Measurements from ENCODE around the gene CTDSP2.

CTDSP2 gene

GRCh38 chr12:57813111-57813970 lies 33.2 kb downstream of the CTDSP2 start:
- H2BK5ac ChIP-seq (ENCODE audit: low read length), result no peak overlapping the region
- no peak overlapping the region for H2BK15ac ChIP-seq (replicated peaks; ENCODE audit: low read depth)
- no peak overlapping the region for H4K5ac ChIP-seq (ENCODE audit: low read length)
- DNase-seq, result no peak
- no peak overlapping the region for H3K56ac ChIP-seq (ENCODE audit: low read length)
- WGBS (ENCODE audit: extremely low coverage, insufficient coverage, low lambda C conversion rate), result no CpG with 5 or more reads among the region's 14 CpGs
- no peak overlapping the region for H3K27ac ChIP-seq (ENCODE audit: low read depth, low read length)
- H3K4me2 ChIP-seq (ENCODE audit: low read length), result no peak overlapping the region
- H3K4ac ChIP-seq (ENCODE audit: low read depth, low read length), result no peak overlapping the region
- H3K79me2 ChIP-seq (ENCODE audit: control insufficient read depth, insufficient read depth, low read length), result no peaks in the 10 kb centered on the region
- no peak overlapping the region for H4K8ac ChIP-seq (ENCODE audit: low read depth, low read length)
- H3K9ac ChIP-seq (ENCODE audit: low read length), result no peak overlapping the region
- no peaks in the 10 kb centered on the region for H3K4me1 ChIP-seq (ENCODE audit: control insufficient read depth, low read depth, low read length)
- H3K23ac ChIP-seq (ENCODE audit: low read length), result no peak overlapping the region
- no peak overlapping the region for H2BK120ac ChIP-seq (ENCODE audit: low read depth, low read length)
- no peak overlapping the region for H3K18ac ChIP-seq (ENCODE audit: low read length)
- no peak overlapping the region for H2AK5ac ChIP-seq (ENCODE audit: low read length)
- no peaks in the 10 kb centered on the region for H3K27me3 ChIP-seq (ENCODE audit: insufficient read depth, low read length, poor library complexity)
- H3K36me3 ChIP-seq (ENCODE audit: control insufficient read depth, insufficient read depth, low read length), result no peaks in the 10 kb centered on the region
- no peaks in the 10 kb centered on the region for H3K79me1 ChIP-seq (ENCODE audit: low read length)
- H3K4me3 ChIP-seq (ENCODE audit: low read length), result no peak overlapping the region

- Histone ChIP-seq H2BK120ac (ENCODE audit: low read depth, low read length) (no peak overlapping the region), H3K4ac (ENCODE audit: low read depth, low read length) (no peak overlapping the region), H3K36me3 (ENCODE audit: control insufficient read depth, insufficient read depth, low read length) (no peaks in the 10 kb centered on the region), H3K4me3 (ENCODE audit: low read length) (no peak overlapping the region), H3K9ac (ENCODE audit: low read length) (no peak overlapping the region), H2BK5ac (ENCODE audit: low read length) (no peak overlapping the region), H3K23ac (ENCODE audit: low read length) (no peak overlapping the region), H4K5ac (ENCODE audit: low read length) (no peak overlapping the region), H3K27ac (ENCODE audit: low read depth, low read length) (no peak overlapping the region), H3K79me2 (ENCODE audit: control insufficient read depth, insufficient read depth, low read length) (no peaks in the 10 kb centered on the region), H4K8ac (ENCODE audit: low read depth, low read length) (no peak overlapping the region), H3K56ac (ENCODE audit: low read length) (no peak overlapping the region), H3K4me1 (ENCODE audit: control insufficient read depth, low read depth, low read length) (no peaks in the 10 kb centered on the region), H3K4me2 (ENCODE audit: low read length) (no peak overlapping the region), H3K18ac (ENCODE audit: low read length) (no peak overlapping the region), H3K27me3 (ENCODE audit: insufficient read depth, low read length, poor library complexity) (no peaks in the 10 kb centered on the region), H3K79me1 (ENCODE audit: low read length) (no peaks in the 10 kb centered on the region), H2BK15ac (replicated peaks; ENCODE audit: low read depth) (no peak overlapping the region), H2AK5ac (ENCODE audit: low read length) (no peak overlapping the region)
- WGBS (ENCODE audit: extremely low coverage, insufficient coverage, low lambda C conversion rate), result no CpG with 5 or more reads among the region's 10 CpGs
- no peak for DNase-seq
These were observed 35.3 kb downstream of the CTDSP2 start for GRCh38 chr12:57811028-57811755.

GRCh38 chr12:57810450-57810849 lies 36.1 kb downstream of the CTDSP2 start:
- no peak overlapping the region for H3K4me2 ChIP-seq (ENCODE audit: low read length)
- H3K23ac ChIP-seq (ENCODE audit: low read length), result no peak overlapping the region
- DNase-seq, result no peak
- H3K79me2 ChIP-seq (ENCODE audit: control insufficient read depth, insufficient read depth, low read length), result no peaks in the 10 kb centered on the region
- no peaks in the 10 kb centered on the region for H3K79me1 ChIP-seq (ENCODE audit: low read length)
- no peak overlapping the region for H3K18ac ChIP-seq (ENCODE audit: low read length)
- no peak overlapping the region for H4K8ac ChIP-seq (ENCODE audit: low read depth, low read length)
- H3K4ac ChIP-seq (ENCODE audit: low read depth, low read length), result no peak overlapping the region
- H2AK5ac ChIP-seq (ENCODE audit: low read length), result no peak overlapping the region
- H3K27me3 ChIP-seq (ENCODE audit: insufficient read depth, low read length, poor library complexity), result no peaks in the 10 kb centered on the region
- H3K4me1 ChIP-seq (ENCODE audit: control insufficient read depth, low read depth, low read length), result no peaks in the 10 kb centered on the region
- WGBS (ENCODE audit: extremely low coverage, insufficient coverage, low lambda C conversion rate), result no CpG with 5 or more reads among the region's 5 CpGs
- H2BK120ac ChIP-seq (ENCODE audit: low read depth, low read length), result no peak overlapping the region
- no peaks in the 10 kb centered on the region for H3K36me3 ChIP-seq (ENCODE audit: control insufficient read depth, insufficient read depth, low read length)
- no peak overlapping the region for H2BK5ac ChIP-seq (ENCODE audit: low read length)
- no peak overlapping the region for H3K56ac ChIP-seq (ENCODE audit: low read length)
- no peak overlapping the region for H4K5ac ChIP-seq (ENCODE audit: low read length)
- H2BK15ac ChIP-seq (replicated peaks; ENCODE audit: low read depth), result no peak overlapping the region
- H3K4me3 ChIP-seq (ENCODE audit: low read length), result no peak overlapping the region
- H3K9ac ChIP-seq (ENCODE audit: low read length), result no peak overlapping the region
- H3K27ac ChIP-seq (ENCODE audit: low read depth, low read length), result no peak overlapping the region

- H3K23ac ChIP-seq (ENCODE audit: low read length), result no peak overlapping the region
- H3K4ac ChIP-seq (ENCODE audit: low read depth, low read length), result no peak overlapping the region
- no peaks in the 10 kb centered on the region for H3K27me3 ChIP-seq (ENCODE audit: insufficient read depth, low read length, poor library complexity)
- no peaks in the 10 kb centered on the region for H3K79me2 ChIP-seq (ENCODE audit: control insufficient read depth, insufficient read depth, low read length)
- no peak overlapping the region for H3K9ac ChIP-seq (ENCODE audit: low read length)
- H3K4me2 ChIP-seq (ENCODE audit: low read length), result no peak overlapping the region
- H2BK5ac ChIP-seq (ENCODE audit: low read length), result no peak overlapping the region
- DNase-seq, result no peak
- H3K27ac ChIP-seq (ENCODE audit: low read depth, low read length), result no peak overlapping the region
- H3K56ac ChIP-seq (ENCODE audit: low read length), result no peak overlapping the region
- H3K4me1 ChIP-seq (ENCODE audit: control insufficient read depth, low read depth, low read length), result no peaks in the 10 kb centered on the region
- WGBS (ENCODE audit: extremely low coverage, insufficient coverage, low lambda C conversion rate), result no CpG with 5 or more reads among the region's 3 CpGs
- H4K5ac ChIP-seq (ENCODE audit: low read length), result no peak overlapping the region
- H3K4me3 ChIP-seq (ENCODE audit: low read length), result no peak overlapping the region
- H2BK15ac ChIP-seq (replicated peaks; ENCODE audit: low read depth), result no peak overlapping the region
- H3K79me1 ChIP-seq (ENCODE audit: low read length), result no peaks in the 10 kb centered on the region
- H2BK120ac ChIP-seq (ENCODE audit: low read depth, low read length), result no peak overlapping the region
- H2AK5ac ChIP-seq (ENCODE audit: low read length), result no peak overlapping the region
- H3K36me3 ChIP-seq (ENCODE audit: control insufficient read depth, insufficient read depth, low read length), result no peaks in the 10 kb centered on the region
- no peak overlapping the region for H3K18ac ChIP-seq (ENCODE audit: low read length)
- H4K8ac ChIP-seq (ENCODE audit: low read depth, low read length), result no peak overlapping the region
These were observed 37.1 kb downstream of the CTDSP2 start for GRCh38 chr12:57809425-57809824.

- no peak overlapping the region for H2BK120ac ChIP-seq (ENCODE audit: low read depth, low read length)
- H4K5ac ChIP-seq (ENCODE audit: low read length), result no peak overlapping the region
- H3K4me2 ChIP-seq (ENCODE audit: low read length), result no peak overlapping the region
- no peak overlapping the region for H2BK15ac ChIP-seq (replicated peaks; ENCODE audit: low read depth)
- no CpG with 5 or more reads among the region's 5 CpGs for WGBS (ENCODE audit: extremely low coverage, insufficient coverage, low lambda C conversion rate)
- H3K79me1 ChIP-seq (ENCODE audit: low read length), result no peaks in the 10 kb centered on the region
- H4K8ac ChIP-seq (ENCODE audit: low read depth, low read length), result no peak overlapping the region
- no peak overlapping the region for H3K56ac ChIP-seq (ENCODE audit: low read length)
- H3K79me2 ChIP-seq (ENCODE audit: control insufficient read depth, insufficient read depth, low read length), result no peaks in the 10 kb centered on the region
- H3K27me3 ChIP-seq (ENCODE audit: insufficient read depth, low read length, poor library complexity), result no peaks in the 10 kb centered on the region
- H3K23ac ChIP-seq (ENCODE audit: low read length), result no peak overlapping the region
- H3K18ac ChIP-seq (ENCODE audit: low read length), result no peak overlapping the region
- no peak overlapping the region for H2AK5ac ChIP-seq (ENCODE audit: low read length)
- H3K4me1 ChIP-seq (ENCODE audit: control insufficient read depth, low read depth, low read length), result no peaks in the 10 kb centered on the region
- H3K27ac ChIP-seq (ENCODE audit: low read depth, low read length), result no peak overlapping the region
- H3K36me3 ChIP-seq (ENCODE audit: control insufficient read depth, insufficient read depth, low read length), result no peaks in the 10 kb centered on the region
- no peak overlapping the region for H3K9ac ChIP-seq (ENCODE audit: low read length)
- H2BK5ac ChIP-seq (ENCODE audit: low read length), result no peak overlapping the region
- H3K4ac ChIP-seq (ENCODE audit: low read depth, low read length), result no peak overlapping the region
- no peak overlapping the region for H3K4me3 ChIP-seq (ENCODE audit: low read length)
- DNase-seq, result no peak
These were observed 38.2 kb downstream of the CTDSP2 start for GRCh38 chr12:57808351-57808750.
